HT1080 (cell line): ENCODE measurements around the gene NR1I2. TPM values are rescaled to one million over a fixed set of nuclear protein-coding genes. Genes with fewer than 3 reads are reported as not detected.
A peak's percentile ranks its signal among the peaks of the same experiment; 100 is the strongest.

Experiments used
- DNase-seq: peaks from one replicate; pipeline ENCODE4 v3.0.0-alpha.2; 2015; ENCODE audit warnings: low read depth
- total RNA-seq: library from RNA; depleted of rRNA; stranded (reverse); fragments of >200 nt; shearing (Covaris generic); gene quantifications from 2 replicates; pipeline ENCODE4 v1.2.3, GENCODE V29; 2014; rRNA removed

NR1I2 gene
- total RNA-seq, 1 experiment from 2014 or later = 0.03 TPM

DNA sequence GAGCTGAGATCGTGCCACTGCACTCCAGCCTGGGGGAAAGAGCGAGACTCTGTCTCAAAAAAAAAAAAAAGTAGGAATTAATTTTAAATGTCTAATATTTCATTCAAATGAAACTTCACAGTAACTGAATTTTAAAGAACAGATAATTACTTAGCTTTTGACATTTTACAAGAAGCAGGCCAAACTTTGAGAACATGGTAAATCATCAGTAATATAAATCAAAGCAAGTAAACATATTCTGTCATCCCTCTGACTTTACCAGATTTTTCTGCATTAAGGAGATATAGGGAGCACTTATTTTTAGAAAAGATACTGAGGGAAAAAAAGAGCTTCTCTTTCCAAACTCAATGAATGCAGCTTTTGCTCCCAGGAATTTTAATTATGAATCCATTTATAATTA is 37.0 kb downstream of the NR1I2 start:
- DNase-seq = no peak

DNA sequence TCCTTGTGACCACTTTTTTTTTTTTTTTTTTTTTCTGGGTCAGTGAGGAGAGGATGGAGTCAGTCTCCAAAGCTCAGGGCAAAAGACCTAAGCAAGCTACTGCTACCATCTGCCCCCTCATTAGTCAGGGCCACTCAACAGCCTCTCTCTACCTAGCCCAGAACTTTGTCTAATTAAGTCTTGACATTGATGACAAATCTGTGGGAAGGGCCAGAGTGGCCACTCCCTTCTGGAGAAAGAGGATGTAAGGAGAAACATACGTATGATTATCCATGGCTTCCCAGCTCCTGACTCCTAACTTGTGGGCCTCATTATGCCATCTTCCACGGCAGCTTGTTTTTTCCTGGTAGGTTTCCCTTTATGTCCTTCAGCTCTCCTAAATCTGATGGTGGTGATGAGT is 37.9 kb downstream of the NR1I2 start:
- no peak for DNase-seq

DNA sequence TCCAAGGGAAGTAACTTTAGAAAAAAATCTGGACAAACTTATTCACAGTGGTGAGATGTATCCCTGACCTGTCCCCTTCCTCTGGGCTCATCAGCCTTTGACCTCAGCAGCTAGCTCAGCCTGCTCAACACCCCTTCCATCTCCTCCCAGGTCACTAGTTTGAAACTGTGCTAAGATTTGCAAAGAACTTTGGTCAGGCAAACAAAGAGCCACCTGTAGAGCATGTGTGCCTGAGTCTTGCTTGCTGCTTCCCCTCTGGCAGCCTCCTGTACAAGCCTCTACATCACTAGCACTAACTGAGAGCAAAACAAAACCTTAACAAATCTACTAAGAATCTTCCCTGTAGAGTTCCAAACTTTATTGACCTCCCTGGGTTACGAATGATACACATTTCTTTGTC is 43.9 kb downstream of the NR1I2 start:
- no peak for DNase-seq

DNA sequence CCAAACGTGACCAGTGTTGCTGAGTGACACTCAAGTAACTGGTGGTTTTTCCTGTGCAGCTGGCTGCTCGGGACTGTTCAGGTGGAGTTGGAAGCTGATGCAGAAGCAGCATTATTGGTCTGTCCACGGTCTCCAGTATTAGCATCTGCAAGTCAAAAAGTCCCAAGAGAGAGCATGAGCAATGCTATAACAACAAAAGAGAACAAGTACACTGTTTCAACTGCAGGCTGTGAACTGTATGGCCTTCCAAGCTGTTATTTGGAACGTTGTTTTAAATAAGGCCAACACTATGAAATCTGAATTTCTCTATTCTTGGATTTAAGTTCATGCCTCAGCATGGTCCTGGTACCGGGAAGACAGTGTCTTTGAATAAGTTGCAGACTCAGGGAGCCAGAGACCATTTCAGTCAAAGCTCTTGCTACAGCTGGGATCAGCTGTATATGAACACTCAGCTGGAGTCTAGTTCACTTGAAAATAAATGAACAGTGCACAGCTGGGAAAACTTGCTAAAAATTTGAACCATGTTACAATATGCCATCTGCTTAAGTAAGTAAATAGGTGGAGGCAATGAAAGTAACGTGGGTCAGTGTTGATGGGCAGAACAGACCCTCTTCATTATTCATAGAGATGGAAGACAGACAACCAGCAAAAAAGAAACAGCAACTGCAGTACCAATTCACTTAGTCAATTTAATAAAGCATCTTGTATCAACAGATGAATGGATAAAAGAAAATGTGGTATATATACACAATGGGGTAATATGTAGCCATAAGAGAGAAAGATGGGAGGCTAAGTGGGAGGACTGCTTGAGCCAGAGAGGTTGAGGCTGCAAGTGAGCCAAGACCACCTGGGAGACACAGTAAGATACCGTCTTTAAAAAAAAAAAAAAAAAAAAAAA is 45.1 kb downstream of the NR1I2 start:
- no peak for DNase-seq

- no peak for DNase-seq
Observed at GRCh38 chr3:119829420-119829819, 47.5 kb downstream of the NR1I2 start.

DNA sequence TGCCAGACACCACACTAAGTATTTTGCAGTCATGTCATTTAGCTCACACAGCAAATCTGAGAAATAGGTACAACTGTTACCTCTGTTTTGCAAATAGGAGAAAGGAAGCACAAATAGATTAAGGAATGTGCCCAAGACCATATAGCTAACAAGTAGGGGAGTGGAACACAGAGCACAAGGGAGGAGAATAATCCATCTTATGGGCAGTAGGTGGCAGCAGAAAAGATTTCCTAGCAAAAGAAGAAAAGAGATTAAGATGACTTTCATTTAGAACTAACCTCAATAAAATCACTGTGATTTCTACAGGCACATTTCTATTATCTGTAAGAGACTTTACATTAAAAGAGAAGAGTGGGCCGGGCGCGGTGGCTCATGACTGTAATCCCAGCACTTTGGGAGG is 49.1 kb downstream of the NR1I2 start:
- peak; percentile 28 for DNase-seq

- peak; percentile 61 for DNase-seq
Observed at GRCh38 chr3:119831941-119832371, 50.1 kb downstream of the NR1I2 start.

GRCh38 chr3:119834754-119835370 is 53.0 kb downstream of the NR1I2 start:
- DNase-seq = no peak

DNA sequence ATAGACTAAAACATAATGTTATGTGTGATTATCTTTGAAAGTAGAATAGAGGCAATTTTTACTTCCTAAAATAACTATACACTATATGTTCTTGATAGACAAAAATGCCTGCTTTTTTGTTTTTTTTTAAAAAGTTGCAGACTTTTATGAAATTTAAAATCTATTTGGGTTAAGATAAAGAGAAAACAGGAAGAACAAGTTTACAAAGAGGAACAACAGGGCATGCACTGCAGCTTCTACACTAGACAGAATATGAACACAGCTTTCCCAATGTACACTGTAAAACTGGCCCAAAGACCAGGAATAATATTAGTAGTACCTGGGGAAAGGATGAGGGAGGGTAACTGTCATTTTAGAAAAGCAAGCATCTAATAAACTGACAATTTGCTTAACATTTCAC is 53.7 kb downstream of the NR1I2 start:
- DNase-seq = no peak

DNA sequence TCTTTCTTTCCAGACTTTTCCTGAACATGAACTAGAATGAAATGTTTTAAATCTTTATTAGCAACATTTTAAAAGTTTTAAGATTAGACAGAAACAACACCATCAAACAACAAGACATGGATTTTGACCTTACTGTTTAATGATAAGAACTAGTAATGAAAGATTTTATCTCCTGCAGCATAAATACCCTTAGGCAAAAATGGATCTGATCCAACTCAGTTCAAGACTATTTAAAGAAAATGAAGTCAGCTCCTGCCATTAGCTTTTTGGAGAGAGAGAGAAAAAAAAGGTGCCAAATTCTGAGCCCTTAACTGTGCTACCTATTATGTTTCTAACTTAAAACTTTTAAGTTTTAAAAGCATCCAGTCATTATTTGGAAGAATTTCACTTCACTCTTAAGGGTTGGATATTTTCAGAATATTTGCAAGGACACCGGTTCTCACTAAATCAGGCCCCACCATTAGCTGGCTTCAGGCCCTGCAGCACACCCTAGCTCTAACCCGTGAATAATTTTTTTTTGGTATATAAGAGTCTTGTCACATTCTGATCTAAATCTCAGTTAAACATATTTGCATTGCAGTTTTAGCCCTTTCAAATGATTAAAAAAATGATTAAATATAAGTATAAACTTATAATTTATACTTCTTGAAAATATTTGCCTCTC is 60.0 kb downstream of the NR1I2 start:
- DNase-seq = no peak

GRCh38 chr3:119849126-119849525 is 67.2 kb downstream of the NR1I2 start:
- no peak for DNase-seq

- peak; percentile 17 for DNase-seq
Observed at GRCh38 chr3:119856695-119857094, 74.8 kb downstream of the NR1I2 start.

- DNase-seq = no peak
Observed at GRCh38 chr3:119858957-119859356, 77.1 kb downstream of the NR1I2 start.

GRCh38 chr3:119859728-119860127 is 77.8 kb downstream of the NR1I2 start:
- no peak for DNase-seq

GRCh38 chr3:119861681-119862080 is 79.8 kb downstream of the NR1I2 start:
- no peak for DNase-seq

DNA sequence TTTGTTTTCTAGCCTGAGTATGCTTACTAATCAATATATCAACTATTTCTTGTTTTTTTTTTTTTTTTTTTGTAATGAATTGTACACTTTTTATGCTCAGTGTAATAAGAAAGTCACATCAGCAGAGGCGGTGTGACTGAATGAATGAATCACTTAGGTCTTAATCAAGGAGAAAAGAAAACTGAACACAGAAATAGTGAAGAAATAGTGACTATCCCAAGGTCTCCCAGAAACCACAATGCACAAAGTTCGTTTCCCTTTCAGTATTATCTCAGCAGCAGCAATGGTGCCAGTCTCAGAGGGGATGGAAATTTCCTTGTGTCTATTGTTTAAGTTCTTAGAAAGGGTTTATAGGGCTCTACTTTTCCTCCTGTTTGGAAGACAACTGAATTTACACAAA is 80.7 kb downstream of the NR1I2 start:
- DNase-seq = no peak

DNA sequence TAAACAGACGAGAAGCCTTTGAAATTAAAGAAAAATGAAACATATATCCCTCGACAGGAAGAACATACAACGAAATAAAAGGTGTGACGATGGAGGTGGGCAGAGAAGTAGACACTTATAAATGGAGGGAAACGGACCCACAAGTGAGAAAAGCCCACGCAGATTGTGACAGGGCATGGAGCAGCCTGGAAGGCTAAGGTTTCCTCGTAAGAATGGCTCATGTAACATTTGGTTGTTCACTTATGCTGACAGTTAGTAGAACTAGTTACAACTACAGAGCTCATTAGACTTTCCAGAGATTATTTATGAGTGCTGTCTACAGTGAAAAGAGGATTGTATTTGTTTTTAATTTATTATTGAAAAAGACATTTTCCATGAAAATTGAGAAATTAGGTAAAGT is 82.6 kb downstream of the NR1I2 start:
- DNase-seq = no peak

Other genes starting within 250 kb of the NR1I2 start
- not detected in 2 replicates for gene CD80, start 222.5 kb upstream of the NR1I2 start, total RNA-seq
- not detected in 2 replicates for gene ADPRH, start 202.6 kb upstream of the NR1I2 start, total RNA-seq
- not detected in 2 replicates for gene PLA1A, start 184.2 kb upstream of the NR1I2 start, total RNA-seq
- gene POPDC2, start 121.5 kb upstream of the NR1I2 start, total RNA-seq = 0.37 and 0.39 TPM in 2 replicates
- gene COX17, start 104.7 kb upstream of the NR1I2 start, total RNA-seq = 109 and 121 TPM in 2 replicates
- 0.13 TPM in 1 of 2 replicates, not detected in the other for gene CFAP91, start 79.1 kb upstream of the NR1I2 start, total RNA-seq